Fibroblast of mammary gland (primary cell): ENCODE data around the gene METTL9.
"Not testable (repeated sequence)": the region's sequence is repeated elsewhere in the genome, so short reads cannot be mapped to it uniquely, and the experiment has no call there.

Source experiments
- DNase-seq: peaks from one replicate; pipeline ENCODE4 v3.0.0-alpha.2; 2010; ENCODE audit warnings: low read depth
- H3K4me3 ChIP-seq: 2 replicates; pipeline ENCODE4 v1.5.1; 2011; ENCODE audit warnings: low read depth, mild to moderate bottlenecking, low read length, moderate library complexity; ENCODE audit not compliant: control insufficient read depth
- TF ChIP-seq, protein P1 (sequence below): conservative IDR thresholded peaks from 2 replicates; pipeline ENCODE4 v1.5.1; 2011; ENCODE audit warnings: low read depth, low read length, inconsistent platforms; ENCODE audit not compliant: control insufficient read depth, insufficient read depth

METTL9 gene

DNA sequence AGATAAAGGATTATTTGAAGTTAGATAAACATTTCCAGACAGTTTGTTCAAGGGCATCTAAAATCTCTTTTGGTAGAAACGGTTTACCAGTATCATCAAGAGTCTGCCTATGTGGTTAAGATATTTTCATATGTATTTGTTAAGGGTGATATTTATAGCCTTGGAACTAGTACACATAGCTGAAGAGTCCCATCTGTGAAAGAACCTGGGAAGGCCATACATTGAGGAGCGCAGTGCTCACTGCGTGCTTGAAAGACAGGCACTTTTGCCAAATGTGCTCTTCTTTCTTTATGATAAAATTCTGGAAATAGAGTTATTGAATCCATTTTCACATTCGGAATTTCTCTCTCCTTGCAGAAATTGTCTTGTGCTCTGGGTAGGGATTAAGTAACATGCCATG lies 45.3 kb downstream of the METTL9 start:
- H3K4me3 ChIP-seq = no peak overlapping the region
- no peak for DNase-seq
- TF ChIP-seq, protein P1, sequence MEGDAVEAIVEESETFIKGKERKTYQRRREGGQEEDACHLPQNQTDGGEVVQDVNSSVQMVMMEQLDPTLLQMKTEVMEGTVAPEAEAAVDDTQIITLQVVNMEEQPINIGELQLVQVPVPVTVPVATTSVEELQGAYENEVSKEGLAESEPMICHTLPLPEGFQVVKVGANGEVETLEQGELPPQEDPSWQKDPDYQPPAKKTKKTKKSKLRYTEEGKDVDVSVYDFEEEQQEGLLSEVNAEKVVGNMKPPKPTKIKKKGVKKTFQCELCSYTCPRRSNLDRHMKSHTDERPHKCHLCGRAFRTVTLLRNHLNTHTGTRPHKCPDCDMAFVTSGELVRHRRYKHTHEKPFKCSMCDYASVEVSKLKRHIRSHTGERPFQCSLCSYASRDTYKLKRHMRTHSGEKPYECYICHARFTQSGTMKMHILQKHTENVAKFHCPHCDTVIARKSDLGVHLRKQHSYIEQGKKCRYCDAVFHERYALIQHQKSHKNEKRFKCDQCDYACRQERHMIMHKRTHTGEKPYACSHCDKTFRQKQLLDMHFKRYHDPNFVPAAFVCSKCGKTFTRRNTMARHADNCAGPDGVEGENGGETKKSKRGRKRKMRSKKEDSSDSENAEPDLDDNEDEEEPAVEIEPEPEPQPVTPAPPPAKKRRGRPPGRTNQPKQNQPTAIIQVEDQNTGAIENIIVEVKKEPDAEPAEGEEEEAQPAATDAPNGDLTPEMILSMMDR = no peak

- TF ChIP-seq, protein P1 = no peak
- peak; percentile 40 for DNase-seq
- no peak overlapping the region for H3K4me3 ChIP-seq
Measured at GRCh38 chr16:21645261-21645721, 45.9 kb downstream of the METTL9 start.

- TF ChIP-seq, protein P1 = no peak
- H3K4me3 ChIP-seq = no peak overlapping the region
- peak; percentile 30 for DNase-seq
Measured at GRCh38 chr16:21646091-21646490, 46.7 kb downstream of the METTL9 start.

GRCh38 chr16:21646721-21647561 lies 47.6 kb downstream of the METTL9 start:
- no peak for DNase-seq
- TF ChIP-seq, protein P1 = no peak
- H3K4me3 ChIP-seq = no peak overlapping the region

GRCh38 chr16:21647562-21648164 lies 48.3 kb downstream of the METTL9 start:
- TF ChIP-seq, protein P1 = no peak
- no peak overlapping the region for H3K4me3 ChIP-seq
- DNase-seq = no peak

DNA sequence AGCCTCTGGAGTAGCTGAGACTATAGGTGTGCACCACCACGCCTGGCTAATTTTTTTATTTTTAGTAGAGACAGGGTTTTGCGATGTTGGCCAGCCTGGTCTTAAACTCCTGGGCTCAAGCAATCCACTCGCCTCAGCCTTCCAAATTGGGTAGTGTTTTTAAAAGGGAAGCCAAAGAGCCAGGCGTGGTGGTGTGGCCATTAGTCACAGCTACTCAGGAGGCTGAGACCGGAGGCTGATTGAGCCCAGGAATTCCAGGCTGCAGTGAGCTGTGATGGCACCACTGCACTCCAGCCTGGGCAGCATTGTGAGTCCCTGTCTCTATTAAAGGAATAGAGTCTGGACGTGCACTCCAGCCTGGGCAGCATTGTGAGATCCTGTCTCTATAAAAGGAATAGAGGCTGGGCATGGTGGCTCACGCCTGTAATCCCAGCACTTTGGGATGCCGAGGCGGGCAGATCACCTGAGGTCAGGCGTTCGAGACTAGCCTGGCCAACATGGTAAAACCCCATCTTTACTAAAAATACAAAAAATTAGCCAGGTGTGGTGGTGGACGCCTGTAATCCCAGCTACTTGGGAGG lies 50.5 kb downstream of the METTL9 start:
- not testable (repeated sequence) for H3K4me3 ChIP-seq, DNase-seq

DNA sequence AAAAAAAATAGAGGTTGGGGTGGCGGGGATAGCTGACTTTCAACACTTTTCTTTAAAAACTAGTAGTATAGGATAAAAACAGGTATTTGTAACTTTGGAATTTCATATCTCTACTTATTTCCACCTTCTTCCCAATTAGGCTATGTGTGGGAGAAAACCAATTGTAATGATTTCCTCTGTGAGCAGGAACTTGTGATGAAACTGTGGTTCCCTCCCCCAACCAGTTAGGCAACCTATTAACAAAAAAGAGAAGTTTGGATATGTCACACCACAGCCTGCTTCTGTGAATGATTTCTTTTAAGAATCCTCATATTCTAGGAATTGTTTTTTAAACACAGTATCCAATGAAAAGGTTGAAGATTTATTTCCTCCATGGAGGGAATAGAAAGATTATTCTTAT lies 51.1 kb downstream of the METTL9 start:
- no peak for DNase-seq
- TF ChIP-seq, protein P1 = no peak
- no peak overlapping the region for H3K4me3 ChIP-seq
